HEK293T (cell line): ENCODE data around the gene ALK.

ENCODE experiments used
- BHLHE40 ChIP-seq: fragments of 450-650 bp; IDR thresholded peaks from 2 replicates; pipeline ENCODE4 v1.6.1; 2016; ENCODE audit warnings: mild to moderate bottlenecking, moderate library complexity, borderline replicate concordance
- CTBP1 ChIP-seq: fragments of 450-650 bp; IDR thresholded peaks from 2 replicates; pipeline ENCODE4 v1.6.1; 2016; ENCODE audit warnings: borderline replicate concordance
- FOXA1 ChIP-seq: fragments of 450-650 bp; IDR thresholded peaks from 2 replicates; pipeline ENCODE4 v1.6.1; 2016; ENCODE audit warnings: mild to moderate bottlenecking
- FOXK2 ChIP-seq: fragments of 450-650 bp; IDR thresholded peaks from 2 replicates; pipeline ENCODE4 v1.6.1; 2016; ENCODE audit warnings: mild to moderate bottlenecking
- FOXM1 ChIP-seq: fragments of 450-650 bp; IDR thresholded peaks from 2 replicates; pipeline ENCODE4 v1.6.1; 2017; ENCODE audit warnings: mild to moderate bottlenecking, borderline replicate concordance
- HDGF ChIP-seq: fragments of 450-650 bp; IDR thresholded peaks from 2 replicates; pipeline ENCODE4 v1.6.1; 2017; ENCODE audit warnings: antibody characterized with exemption, borderline replicate concordance
- NFRKB ChIP-seq: fragments of 450-650 bp; IDR thresholded peaks from 2 replicates; pipeline ENCODE4 v1.6.1; 2016; ENCODE audit warnings: mild to moderate bottlenecking, moderate library complexity
- SP1 ChIP-seq: fragments of 450-650 bp; IDR thresholded peaks from 2 replicates; pipeline ENCODE4 v1.6.1; 2017
- SUZ12 ChIP-seq: fragments of 450-650 bp; IDR thresholded peaks from 2 replicates; pipeline ENCODE4 v1.6.1; 2016; ENCODE audit warnings: mild to moderate bottlenecking
- TARDBP ChIP-seq: fragments of 450-650 bp; IDR thresholded peaks from 2 replicates; pipeline ENCODE4 v1.6.1; 2016
- ZNF384 ChIP-seq: fragments of 450-650 bp; IDR thresholded peaks from 2 replicates; pipeline ENCODE4 v1.6.1; 2016
- TF ChIP-seq, protein P1 (sequence below): fragments of 450-650 bp; IDR thresholded peaks from 2 replicates; pipeline ENCODE4 v1.6.1; 2016

DNA sequence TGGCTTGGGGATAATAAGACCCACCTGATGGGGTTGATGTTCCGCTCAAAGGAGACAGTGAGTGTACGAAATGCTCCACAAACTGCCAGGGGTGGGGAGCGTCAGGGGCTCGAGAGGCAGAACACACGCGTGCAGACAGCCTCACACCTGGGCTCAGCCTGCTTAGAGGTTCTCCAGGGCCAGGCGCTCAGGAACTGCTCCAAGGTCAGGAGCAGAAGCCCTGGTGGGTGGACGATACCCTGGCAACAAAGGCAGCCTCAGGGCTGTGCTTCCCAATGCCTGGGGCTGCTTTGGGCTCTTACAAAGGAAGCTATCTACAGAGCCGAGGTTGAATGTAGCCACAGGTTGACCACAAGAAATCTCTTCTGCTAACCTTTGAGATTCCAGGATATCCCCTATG, 691.7 kb downstream of the ALK start:
- TF ChIP-seq TARDBP, result no peak
- no peak for TF ChIP-seq SUZ12
- TF ChIP-seq BHLHE40, result no peak
- TF ChIP-seq FOXM1, result no peak
- TF ChIP-seq NFRKB, result no peak
- no peak for TF ChIP-seq FOXA1
- no peak for TF ChIP-seq CTBP1
- no peak for TF ChIP-seq FOXK2
- TF ChIP-seq, protein P1, sequence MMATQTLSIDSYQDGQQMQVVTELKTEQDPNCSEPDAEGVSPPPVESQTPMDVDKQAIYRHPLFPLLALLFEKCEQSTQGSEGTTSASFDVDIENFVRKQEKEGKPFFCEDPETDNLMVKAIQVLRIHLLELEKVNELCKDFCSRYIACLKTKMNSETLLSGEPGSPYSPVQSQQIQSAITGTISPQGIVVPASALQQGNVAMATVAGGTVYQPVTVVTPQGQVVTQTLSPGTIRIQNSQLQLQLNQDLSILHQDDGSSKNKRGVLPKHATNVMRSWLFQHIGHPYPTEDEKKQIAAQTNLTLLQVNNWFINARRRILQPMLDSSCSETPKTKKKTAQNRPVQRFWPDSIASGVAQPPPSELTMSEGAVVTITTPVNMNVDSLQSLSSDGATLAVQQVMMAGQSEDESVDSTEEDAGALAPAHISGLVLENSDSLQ, result no peak
- no peak for TF ChIP-seq HDGF
- no peak for TF ChIP-seq ZNF384
- TF ChIP-seq SP1, result no peak
